Measurements from ENCODE around the gene GSS. TPM values are rescaled to one million over a fixed set of nuclear protein-coding genes. Genes with fewer than 3 reads are reported as not detected.
A peak's percentile ranks its signal among the peaks of the same experiment; 100 is the strongest.

GSS gene
- total and polyA plus RNA-seq, 2 of the 8 experiments (the other 6 are each of a cell fraction or from before 2014, with no cell fraction given) = 34.6 to 43.2 TPM

GRCh38 chr20:34925981-34926380, 29.6 kb downstream of the GSS start:
- H4K8ac ChIP-seq (ENCODE audit: extremely low read depth, insufficient read depth, low read length) = no peak overlapping the region
- H3K9ac ChIP-seq (replicated peaks in 1 of 4; ENCODE audit: extremely low read depth in 1 of 4, low read depth in 3 of 4, low read length in 3 of 4) = peak overlapping the region in 1 of 4 experiments; percentile 28; a peak in 1 of 7 replicates
- no peaks in the 10 kb centered on the region for H3K79me1 ChIP-seq (ENCODE audit: low read depth, low read length)
- H4K20me1 ChIP-seq (replicated peaks in 1 of 2; ENCODE audit: control insufficient read depth in 1 of 2, insufficient read depth in 2 of 2, low read length in 2 of 2) = peaks cover 0 to 2% of the 10 kb centered on the region in 2 experiments
- H2BK15ac ChIP-seq (ENCODE audit: low read length) = no peak overlapping the region
- no peak overlapping the region for H3K4ac ChIP-seq (replicated peaks; ENCODE audit: insufficient read length, low read depth, low read length)
- no peaks in the 10 kb centered on the region for H3K4me1 ChIP-seq (replicated peaks in 1 of 4; ENCODE audit: control insufficient read depth in 3 of 4, insufficient read depth in 4 of 4, low read length in 3 of 4)
- no peaks in the 10 kb centered on the region for H3K27me3 ChIP-seq (replicated peaks in 1 of 4; ENCODE audit: control insufficient read depth in 3 of 4, extremely low read depth in 1 of 4, insufficient read depth in 3 of 4, low read length in 3 of 4)
- H3K4me2 ChIP-seq (ENCODE audit: insufficient read depth in 1 of 2, low read depth in 2 of 2, low read length in 2 of 2) = no peak overlapping the region
- no peak overlapping the region for H2AK5ac ChIP-seq (ENCODE audit: low read depth, low read length)
- ChIA-PET CTCF (ENCODE audit: partially characterized antibody) (no interaction called here), POLR2A (ENCODE audit: partially characterized antibody) (no interaction called here)
- no peak overlapping the region for H3K18ac ChIP-seq (ENCODE audit: extremely low read depth, low read length)
- WGBS, 2 experiments (ENCODE audit: extremely low coverage in 1 of 2, insufficient coverage in 1 of 2, insufficient read length in 1 of 2, insufficient replicate concordance in 2 of 2, low coverage in 1 of 2, low lambda C conversion rate in 2 of 2, missing lambda C conversion rate in 1 of 2) = 86% methylated on average over 1 of the region's 1 CpG; no CpG with 5 or more reads in 1 of the 2 experiments
- FAIRE-seq (no peak), DNase-seq (ENCODE audit: low read depth in 1 of 2, low spot score in 2 of 2) (no peak)
- H3K9me3 ChIP-seq (ENCODE audit: insufficient read depth in 2 of 2, low read depth in 1 of 2, low read length in 1 of 2) = peaks cover 2 to 4% of the 10 kb centered on the region in 2 experiments; a peak in 2 of 4 replicates
- H2BK12ac ChIP-seq (ENCODE audit: low read depth, low read length) = no peak overlapping the region
- H3K36me3 ChIP-seq (ENCODE audit: control insufficient read depth in 2 of 4, insufficient read depth in 4 of 4, low read length in 3 of 4) = peaks cover 0 to 12% (median 2%) of the 10 kb centered on the region in 4 experiments; a peak in 5 of 8 replicates
- H4K5ac ChIP-seq (ENCODE audit: insufficient read length, low read depth, low read length) = no peak overlapping the region
- H2BK120ac ChIP-seq (replicated peaks; ENCODE audit: low read depth, low read length) = no peak overlapping the region
- H3K23ac ChIP-seq (ENCODE audit: insufficient read length) = no peak overlapping the region
- H3K27ac ChIP-seq (ENCODE audit: low read depth, low read length) = no peak overlapping the region
- H4K91ac ChIP-seq (replicated peaks; ENCODE audit: insufficient read length, low read length) = no peak overlapping the region
- no peaks in the 10 kb centered on the region for H3K79me2 ChIP-seq (ENCODE audit: control insufficient read depth in 1 of 2, insufficient read depth in 2 of 2, low read length in 2 of 2)
- no peak overlapping the region for H2BK20ac ChIP-seq (ENCODE audit: low read length)
- TF ChIP-seq JUN (IDR thresholded peaks at IDR 0.05; ENCODE audit: low read depth, low read length) (no peak), TAF1 (IDR thresholded peaks at IDR 0.05; ENCODE audit: low read depth, low read length) (no peak), ZNF274 (IDR thresholded peaks at IDR 0.05; ENCODE audit: borderline replicate concordance, extremely low read depth, low read length) (no peak), SIRT6 (IDR thresholded peaks at IDR 0.05; ENCODE audit: low read length) (no peak), TCF12 (IDR thresholded peaks at IDR 0.05; ENCODE audit: low read depth, low read length) (no peak), CREB1 (IDR thresholded peaks at IDR 0.05) (no peak), KDM1A (IDR thresholded peaks at IDR 0.05; ENCODE audit: borderline replicate concordance, low read length) (no peak), SP4 (IDR thresholded peaks at IDR 0.05; ENCODE audit: low read length) (no peak), TBP (IDR thresholded peaks at IDR 0.05; ENCODE audit: low read depth, low read length) (no peak), SP2 (IDR thresholded peaks at IDR 0.05; ENCODE audit: low read length) (no peak), NANOG (IDR thresholded peaks at IDR 0.05; ENCODE audit: insufficient read depth, low read depth, low read length, poor library complexity, severe bottlenecking) (no peak), EP300 (IDR thresholded peaks at IDR 0.05; ENCODE audit: borderline replicate concordance in 1 of 2, low read depth in 2 of 2, low read length in 2 of 2) (no peak), CHD1 (IDR thresholded peaks at IDR 0.05; ENCODE audit: low read depth, low read length) (no peak), USF2 (IDR thresholded peaks at IDR 0.05; ENCODE audit: low read length) (no peak), SAP30 (IDR thresholded peaks at IDR 0.05; ENCODE audit: insufficient read depth, insufficient replicate concordance, low read length) (no peak)
- no peak overlapping the region for H3K56ac ChIP-seq (replicated peaks; ENCODE audit: insufficient read length, low read depth, low read length)
- no peak overlapping the region for H2BK5ac ChIP-seq (ENCODE audit: low read depth, low read length)
- H3K23me2 ChIP-seq (ENCODE audit: low read depth, low read length) = no peaks in the 10 kb centered on the region
- no peak overlapping the region for H3K4me3 ChIP-seq (ENCODE audit: extremely low read depth in 1 of 4, insufficient read depth in 2 of 4, low read depth in 3 of 4, low read length in 4 of 4)
- H3K14ac ChIP-seq (ENCODE audit: insufficient read length) = no peak overlapping the region
- H2AFZ ChIP-seq (ENCODE audit: low read length) = no peak overlapping the region

Measured in H1 (cell line).